Fibroblast of mammary gland (primary cell): ENCODE measurements around the gene UBN2.
"Not testable (repeated sequence)": the region's sequence is repeated elsewhere in the genome, so short reads cannot be mapped to it uniquely, and the experiment has no call there.

Source experiments
- DNase-seq: peaks from one replicate; pipeline ENCODE4 v3.0.0-alpha.2; 2010; ENCODE audit warnings: low read depth
- H3K4me3 ChIP-seq: 2 replicates; pipeline ENCODE4 v1.5.1; 2011; ENCODE audit warnings: low read depth, mild to moderate bottlenecking, low read length, moderate library complexity; ENCODE audit not compliant: control insufficient read depth
- CTCF ChIP-seq: conservative IDR thresholded peaks from 2 replicates; pipeline ENCODE4 v1.5.1; 2011; ENCODE audit warnings: low read depth, low read length, inconsistent platforms; ENCODE audit not compliant: control insufficient read depth, insufficient read depth

Gene UBN2

DNA sequence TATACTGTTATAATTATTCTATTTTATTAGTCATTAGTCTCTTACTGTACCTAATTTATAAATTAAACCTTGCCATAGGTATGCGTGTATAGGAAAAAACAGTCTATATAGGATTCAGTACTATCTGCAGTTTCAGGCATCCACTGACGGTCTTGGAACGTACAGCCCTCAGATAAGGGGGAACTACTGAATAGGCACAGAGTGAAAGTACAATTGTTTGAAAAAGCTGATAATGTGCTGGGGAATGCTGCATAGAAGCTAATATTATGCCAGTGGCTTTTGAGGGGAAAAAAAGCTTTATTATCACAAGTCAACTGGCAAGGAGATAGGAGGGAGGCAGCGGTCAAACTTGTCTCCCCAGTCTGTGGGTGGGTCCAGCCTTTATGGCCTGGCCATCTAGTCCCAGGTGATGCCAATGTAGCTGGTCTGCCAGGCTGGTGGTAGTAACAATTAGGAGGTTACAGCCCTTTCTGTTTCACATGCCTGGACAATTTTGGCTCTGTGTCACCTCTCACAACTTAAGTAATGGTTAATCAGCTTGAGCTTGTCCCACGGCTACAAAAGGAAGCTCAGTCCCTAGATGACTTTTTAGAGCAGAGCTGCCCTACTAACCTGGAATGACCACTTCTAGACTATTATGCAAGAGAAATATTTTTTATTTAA, 101.8 kb downstream of the UBN2 start:
- H3K4me3 ChIP-seq: no peak overlapping the region
- no peak for DNase-seq
- TF ChIP-seq CTCF: no peak

DNA sequence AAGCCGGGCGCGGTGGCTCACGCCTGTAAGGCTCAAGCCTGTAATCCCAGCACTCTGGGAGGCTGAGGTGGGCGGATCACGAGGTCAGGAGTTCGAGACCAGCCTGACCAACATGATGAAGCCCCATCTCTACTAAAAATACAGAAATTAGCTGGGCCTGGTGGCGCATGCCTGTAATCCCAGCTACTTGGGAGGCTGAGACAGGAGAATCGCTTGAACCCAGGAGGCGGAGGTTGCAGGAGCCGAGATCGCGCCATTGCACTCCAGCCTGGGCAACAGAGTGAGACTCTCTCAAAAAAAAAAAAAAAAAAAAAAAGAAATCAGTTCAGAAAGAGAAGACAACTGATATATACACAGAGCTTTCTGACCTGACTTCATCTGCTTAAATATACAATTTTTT, 102.4 kb downstream of the UBN2 start:
- DNase-seq, H3K4me3 ChIP-seq: not testable (repeated sequence)

GRCh38 chr7:139334399-139335150, 103.5 kb downstream of the UBN2 start:
- H3K4me3 ChIP-seq: no peak overlapping the region
- DNase-seq: no peak
- TF ChIP-seq CTCF: no peak

GRCh38 chr7:139339025-139339424, 108.0 kb downstream of the UBN2 start:
- no peak overlapping the region for H3K4me3 ChIP-seq
- TF ChIP-seq CTCF: no peak
- DNase-seq: no peak

- peak overlapping the region; percentile 94 for H3K4me3 ChIP-seq
- no peak for DNase-seq
- no peak for TF ChIP-seq CTCF
Measured at GRCh38 chr7:139339698-139340036, 108.6 kb downstream of the UBN2 start.

DNA sequence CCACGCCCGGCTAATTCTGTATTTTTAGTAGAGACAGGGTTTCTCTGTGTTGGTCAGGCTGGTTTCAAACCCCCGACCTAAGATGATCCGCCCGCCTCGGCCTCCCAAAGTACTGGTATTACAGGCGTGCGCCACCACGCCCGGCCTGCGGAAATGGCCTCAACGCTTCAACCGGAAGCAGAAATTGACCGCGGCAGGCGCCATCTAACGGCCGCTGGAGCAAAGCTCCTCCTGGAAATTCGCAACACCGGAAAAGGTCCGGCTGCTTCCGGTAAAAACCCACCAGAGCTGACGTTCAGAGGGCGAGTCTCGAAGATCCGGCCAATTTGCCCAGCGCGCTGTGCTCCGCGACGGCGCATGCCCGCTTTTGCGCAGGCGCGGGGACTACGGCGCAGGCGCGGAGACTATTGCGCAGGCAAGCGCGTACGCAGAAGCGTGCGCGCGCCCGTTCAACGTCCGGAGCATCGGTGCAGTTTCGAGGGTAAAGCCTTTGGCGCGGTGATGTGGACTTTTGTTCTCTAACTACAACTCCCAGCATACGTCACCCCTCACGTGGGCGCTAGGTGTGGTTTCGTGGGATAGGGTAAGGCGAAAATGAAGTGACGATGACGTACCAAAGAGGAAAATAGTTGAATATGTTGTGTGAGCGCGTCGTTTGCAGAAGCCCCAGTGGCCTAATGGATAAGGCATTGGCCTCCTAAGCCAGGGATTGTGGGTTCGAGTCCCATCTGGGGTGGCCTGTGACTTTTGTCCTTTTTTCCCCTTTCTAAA, 109.2 kb downstream of the UBN2 start:
- peak overlapping the region; percentile 94 for H3K4me3 ChIP-seq
- TF ChIP-seq CTCF: peak; percentile 75
- peak; percentile 99 for DNase-seq

DNA sequence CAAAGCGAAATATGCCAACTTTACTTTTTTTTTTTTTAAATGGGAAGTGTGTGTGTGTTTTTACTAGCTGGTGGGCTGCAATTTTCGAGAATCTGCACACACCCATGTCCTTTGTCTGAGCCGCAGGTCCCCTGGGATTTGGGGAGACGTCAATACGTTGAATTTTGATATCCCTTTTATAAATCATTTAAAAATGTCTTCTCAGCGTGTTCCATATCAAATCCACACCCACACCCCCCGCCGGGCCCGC, 109.7 kb downstream of the UBN2 start:
- H3K4me3 ChIP-seq: peak overlapping the region; percentile 94
- no peak for DNase-seq
- TF ChIP-seq CTCF: no peak
